HG03025 (cell line): ENCODE results near the gene TBPL1.
"Not testable (repeated sequence)": the region's sequence is repeated elsewhere in the genome, so short reads cannot be mapped to it uniquely, and the experiment has no call there.

Experiments
- ATAC-seq: cut with Tn5 transposase; IDR thresholded peaks from one replicate; pipeline ENCODE4 v1.9.1; 2021; ENCODE audit warnings: mild to moderate bottlenecking, moderate library complexity; ENCODE audit not compliant: unreplicated experiment, low FRiP score

The TBPL1 gene

GRCh38 chr6:133951881-133952814 lies 876 bp upstream of the TBPL1 start:
- peak; percentile 38 for ATAC-seq

GRCh38 chr6:133953634-133954415 lies 801 bp downstream of the TBPL1 start:
- no peak for ATAC-seq

DNA sequence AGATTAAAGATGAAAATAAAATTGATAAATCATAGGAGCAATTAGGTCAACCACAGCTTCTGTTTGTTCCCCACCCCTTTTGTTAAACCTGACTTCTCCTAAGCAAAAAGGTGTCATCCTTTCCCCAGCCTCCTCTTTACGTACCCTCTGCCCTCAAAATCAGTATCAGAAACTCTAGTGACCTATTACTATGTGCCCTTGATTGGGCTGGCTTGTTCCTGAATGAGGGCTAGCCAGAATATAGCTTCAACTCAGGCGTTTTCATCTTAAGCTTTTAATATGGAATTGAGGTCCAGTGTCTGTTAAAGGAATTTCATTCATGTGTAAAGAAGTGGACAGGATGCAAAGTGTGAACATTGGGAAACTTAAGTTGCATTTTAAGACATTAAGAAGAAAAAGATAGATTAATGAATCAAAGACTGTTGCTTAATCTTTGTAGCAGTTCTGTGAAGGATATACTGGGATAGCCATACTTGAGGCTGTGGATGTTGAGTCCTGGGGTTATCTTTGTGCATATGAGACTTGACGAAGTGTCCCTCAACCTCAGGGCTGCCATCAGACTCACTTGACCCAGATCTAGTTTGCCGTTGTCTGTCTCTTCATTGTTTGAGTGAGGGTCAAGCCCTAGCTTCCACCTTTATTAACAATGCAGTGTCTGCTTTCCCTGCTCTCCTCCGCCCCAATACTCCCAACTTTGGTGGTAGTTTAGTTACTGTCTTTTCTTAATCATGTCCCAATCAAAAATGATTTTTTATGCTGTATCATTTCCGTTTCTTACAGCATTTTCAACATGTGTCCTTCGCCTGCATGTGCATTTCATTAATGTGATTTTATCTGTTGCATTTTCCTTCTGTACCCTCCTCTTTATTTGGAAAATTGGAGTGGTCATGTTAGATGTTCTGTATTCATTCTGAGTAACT lies 1.9 kb downstream of the TBPL1 start:
- ATAC-seq: no peak

DNA sequence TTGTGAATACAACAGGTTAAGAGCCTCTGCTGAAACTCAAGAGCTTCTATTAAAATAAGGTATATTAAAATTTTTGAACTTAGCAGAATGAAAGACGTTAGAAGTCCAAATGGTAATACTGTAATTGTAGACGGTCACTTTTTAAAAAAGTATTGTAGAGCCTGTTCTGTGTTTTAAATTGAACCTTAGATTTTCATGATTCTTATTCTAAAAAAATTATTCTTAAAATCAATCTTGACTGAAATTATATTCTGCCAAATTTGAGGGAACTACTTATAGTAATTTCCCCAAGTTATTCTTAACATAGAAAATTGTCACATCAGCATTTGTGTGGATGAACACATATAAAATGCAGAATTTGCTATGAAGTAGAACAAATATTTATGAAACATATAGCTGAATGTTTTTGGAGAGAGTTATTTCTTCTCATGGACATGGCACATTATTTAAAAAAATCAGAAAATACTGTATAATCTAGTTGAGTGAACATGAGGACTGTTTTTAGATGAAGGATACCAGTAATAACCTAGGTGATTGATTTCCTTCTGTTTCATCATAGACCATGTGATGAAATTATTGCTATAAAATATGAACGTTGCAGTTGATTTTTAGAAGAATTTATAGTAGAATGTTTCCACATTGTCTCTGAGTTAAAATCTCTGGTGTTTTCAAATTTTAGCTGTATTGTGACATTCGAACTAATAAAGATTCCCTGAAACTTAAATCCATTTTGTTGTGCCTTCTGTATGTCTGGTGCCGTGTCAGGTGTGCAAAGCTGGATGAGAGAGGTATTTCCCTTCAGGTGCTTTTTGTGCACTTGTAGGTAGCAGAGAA lies 2.8 kb downstream of the TBPL1 start:
- ATAC-seq: no peak

- no peak for ATAC-seq
Observed at GRCh38 chr6:133956416-133957049, 3.5 kb downstream of the TBPL1 start.

DNA sequence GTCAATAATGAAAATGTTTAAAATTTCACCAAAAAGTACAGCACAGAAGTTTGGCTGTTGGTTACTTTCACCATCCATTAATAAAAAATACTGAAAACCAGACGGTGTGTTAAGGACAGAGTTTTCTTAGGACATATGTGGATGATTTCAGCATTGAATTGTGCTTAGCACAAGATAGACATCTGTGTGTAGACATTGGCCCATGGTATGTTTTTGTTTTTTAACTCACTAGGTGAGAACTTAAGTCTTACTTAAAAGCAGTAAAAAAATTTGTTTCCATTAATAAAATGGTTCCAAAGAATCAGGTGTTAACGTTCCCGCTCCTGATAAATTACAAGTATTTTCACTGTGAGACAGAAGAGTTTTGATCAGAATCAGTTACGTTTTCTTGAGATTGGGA lies 4.2 kb downstream of the TBPL1 start:
- no peak for ATAC-seq

GRCh38 chr6:133957780-133958242 lies 4.8 kb downstream of the TBPL1 start:
- ATAC-seq: no peak

DNA sequence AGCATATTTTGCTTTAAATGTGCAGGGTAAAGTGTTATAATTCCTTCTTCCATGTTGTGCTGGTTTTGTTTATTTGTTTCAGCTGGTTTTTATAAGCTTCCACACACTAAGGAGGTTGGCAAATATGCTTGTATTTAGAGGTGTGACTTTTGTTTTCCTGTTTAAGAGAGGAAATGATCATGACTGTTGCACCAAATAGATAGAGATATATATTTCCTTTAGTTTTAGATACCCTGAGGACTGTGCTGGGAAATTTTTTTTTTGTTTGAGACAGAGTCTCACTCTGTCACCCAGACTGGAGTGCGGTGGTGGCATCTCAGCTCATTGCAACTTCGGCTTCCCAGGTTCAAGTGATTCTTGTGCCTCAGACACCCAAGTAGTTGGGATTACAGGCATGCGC lies 5.8 kb downstream of the TBPL1 start:
- ATAC-seq: no peak

DNA sequence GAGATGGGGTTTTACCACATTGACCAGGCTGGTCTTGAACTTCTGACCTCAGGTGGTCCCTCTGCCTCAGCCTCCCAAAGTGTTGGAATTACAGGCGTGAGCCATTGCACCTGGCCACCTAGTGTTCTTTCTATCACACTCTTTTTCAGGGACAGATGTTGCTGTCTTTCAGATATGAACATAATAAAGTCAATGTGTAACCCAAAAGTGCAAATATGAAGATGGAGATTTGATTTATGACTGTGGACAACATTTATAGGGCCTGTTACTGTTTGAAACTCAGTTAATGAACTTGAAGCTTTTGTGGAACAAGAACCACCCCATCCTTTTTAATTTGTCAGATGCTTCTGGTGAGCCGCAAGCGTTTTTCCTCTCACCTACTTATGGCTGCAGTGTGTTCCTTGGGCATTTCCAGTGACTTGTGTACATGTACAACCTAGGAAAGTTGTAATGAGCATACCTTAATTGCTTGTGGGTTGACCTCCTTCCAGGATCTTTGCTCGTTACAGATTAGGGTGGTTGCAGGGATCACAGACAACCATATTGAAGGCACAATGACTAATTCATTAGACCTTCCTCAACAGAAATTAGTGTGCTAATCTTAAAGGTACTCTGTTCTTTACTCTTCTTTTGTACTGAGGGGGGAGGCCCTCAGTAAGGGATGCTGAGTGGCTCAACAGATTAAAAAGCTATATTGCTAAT lies 6.8 kb downstream of the TBPL1 start:
- ATAC-seq: no peak

- ATAC-seq: no peak
Observed at GRCh38 chr6:133961831-133962230, 8.8 kb downstream of the TBPL1 start.

DNA sequence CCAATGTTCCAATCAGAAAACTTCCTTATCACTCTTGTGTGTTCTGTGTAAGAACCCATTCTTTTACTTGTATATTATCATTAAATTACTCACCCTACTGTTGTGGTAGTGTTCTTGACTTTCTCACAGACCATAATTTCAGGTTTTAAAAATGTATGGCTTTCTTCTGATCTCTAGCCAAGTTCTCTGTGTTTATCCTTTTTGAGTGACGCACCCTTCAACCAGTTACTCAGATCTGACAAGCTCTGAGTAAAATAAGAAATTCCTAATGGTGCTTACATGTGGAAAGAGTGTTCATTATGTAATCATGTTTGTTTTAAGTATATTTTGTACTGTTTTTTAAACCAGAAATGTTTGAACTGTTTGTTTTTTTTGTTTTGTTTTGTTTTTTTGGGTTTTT lies 11.0 kb downstream of the TBPL1 start:
- no peak for ATAC-seq

DNA sequence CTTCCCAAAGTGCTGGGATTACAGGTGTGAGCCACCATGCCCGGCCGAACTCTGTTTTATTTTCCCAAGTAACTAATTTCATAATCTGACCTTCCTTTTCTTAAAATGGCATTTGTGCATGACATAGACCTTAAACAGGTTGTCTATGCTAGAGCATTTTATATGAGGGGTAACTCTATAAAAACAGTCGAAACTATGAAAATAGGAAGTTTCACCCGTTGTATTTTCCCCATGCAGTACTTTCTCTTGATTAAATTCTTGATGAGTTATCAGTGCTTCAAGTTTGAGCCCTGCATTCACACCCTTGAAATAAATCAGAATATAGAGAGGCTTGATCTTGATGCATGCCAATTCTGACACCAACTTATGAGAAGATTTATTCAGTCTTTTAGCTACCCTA lies 11.7 kb downstream of the TBPL1 start:
- no peak for ATAC-seq

DNA sequence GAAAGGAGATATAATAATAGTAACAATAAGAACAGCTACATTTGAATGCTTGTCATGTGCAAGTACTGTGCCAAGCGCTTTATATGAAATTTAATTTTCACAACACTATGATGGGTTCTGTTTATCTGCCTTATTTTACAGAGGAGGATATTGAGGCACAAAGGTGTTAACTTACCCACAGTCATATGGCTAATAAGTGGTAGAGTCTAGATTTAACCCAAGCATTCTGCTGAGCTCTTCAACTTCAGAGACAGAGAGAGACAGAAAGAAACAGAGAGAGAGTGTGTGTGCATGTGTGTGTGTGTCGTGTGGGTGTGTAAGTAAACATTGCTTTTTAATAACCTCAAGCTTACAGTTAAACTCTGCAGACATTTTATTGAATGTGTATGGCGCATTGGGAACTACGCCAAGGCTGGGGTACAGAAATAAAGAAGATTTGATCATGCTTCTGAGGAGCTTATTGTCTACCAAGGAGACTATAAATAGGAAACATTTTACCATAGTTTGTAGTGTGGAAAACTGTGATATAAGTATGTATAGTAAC lies 12.9 kb downstream of the TBPL1 start:
- no peak for ATAC-seq

GRCh38 chr6:133966654-133967329 lies 13.8 kb downstream of the TBPL1 start:
- peak; percentile 95 for ATAC-seq

DNA sequence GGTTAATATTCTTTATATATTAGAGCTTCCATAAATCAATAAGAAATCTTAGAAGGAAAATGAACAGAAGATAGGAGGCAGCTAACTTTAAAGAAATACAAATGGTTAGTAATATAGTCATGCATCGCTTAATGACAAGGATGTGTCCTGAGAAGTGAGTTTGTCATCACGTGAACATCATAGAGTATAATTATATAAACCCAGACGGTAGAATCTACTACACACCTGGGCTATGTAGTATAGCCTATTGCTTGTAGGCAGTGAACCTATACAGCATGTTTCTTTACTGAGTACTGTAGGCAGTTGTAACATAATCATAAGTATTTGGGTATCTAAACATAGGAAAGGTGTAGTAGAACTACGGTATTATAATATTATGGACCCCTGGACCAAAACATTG lies 14.3 kb downstream of the TBPL1 start:
- ATAC-seq: no peak

- ATAC-seq: not testable (repeated sequence)
Observed at GRCh38 chr6:133967835-133968234, 14.8 kb downstream of the TBPL1 start.

- no peak for ATAC-seq
Observed at GRCh38 chr6:133969285-133969920, 16.4 kb downstream of the TBPL1 start.
